HCT116 (cell line): Measurements from ENCODE around the gene METTL22. TPM values are rescaled to one million over a fixed set of nuclear protein-coding genes. Genes with fewer than 3 reads are reported as not detected.

ENCODE experiments used
- ATAC-seq: fragments of 200-7000 bp; cut with Tn5 transposase; 2 replicates; pipeline ENCODE4 v1.9.1; 2020; ENCODE audit warnings: mild to moderate bottlenecking, moderate library complexity
- BruUV-seq: library from RNA; stranded (reverse); fragments of 400-500 nt; replicated peaks from 2 replicates; lab custom pipeline; 2021; lab: Mats Ljungman, UMichigan
- CTCF ChIA-PET: fragments of 300-600 bp; sonication (Branson Sonifier 250); formaldehyde crosslinking; loops from one replicate; lab custom pipeline; 2021; ENCODE audit warnings: antibody characterized with exemption; lab: Charles Lee
- POLR2A ChIA-PET: fragments of 300-600, 350-600 bp; sonication (Branson Sonifier 250); formaldehyde crosslinking; loops from one replicate; lab custom pipeline; 2021; ENCODE audit warnings: antibody characterized with exemption; lab: Charles Lee
- RAD21 ChIA-PET, 2 experiments: fragments of 300-600 bp; sonication (Branson Sonifier 250); formaldehyde crosslinking; loops; one replicate each; lab custom pipeline; 2023; ENCODE audit warnings: low total read pairs in 2 of 2; ENCODE audit not compliant: uncharacterized antibody in 2 of 2, unreplicated experiment in 2 of 2, low non-redundant PET in 1 of 2; lab: Charles Lee
- DNase-seq: peaks from one replicate; pipeline ENCODE4 v3.0.0-alpha.2; 2010; ENCODE audit warnings: low read depth, low spot score
- H2AFZ ChIP-seq: fragments of 200-600 bp; shearing (Covaris generic), sonication (generic); 2 replicates; pipeline ENCODE4 v1.6.1; 2017; ENCODE audit warnings: low read depth, mixed run types, mixed read lengths, antibody characterized with exemption, low read length; ENCODE audit not compliant: poor library complexity, severe bottlenecking
- H3K27ac ChIP-seq: 2 replicates; pipeline ENCODE4 v1.5.1; 2012; ENCODE audit warnings: low read depth, low read length
- H3K27me3 ChIP-seq: fragments of 200-600 bp; sonication (generic); 2 replicates; pipeline ENCODE4 v1.6.1; 2016; ENCODE audit warnings: mixed run types, low read length, mixed read lengths; ENCODE audit not compliant: insufficient read depth
- H3K36me3 ChIP-seq, 2 experiments: fragments of 200-500 bp in 1 of 2; fragments of 200-600 bp in 1 of 2; sonication (Bioruptor generic) in 1 of 2; sonication (generic) in 1 of 2; 2 replicates each; pipeline versions ENCODE4 v1.5.1 to v1.6.1; 2014 to 2016; ENCODE audit warnings: low read length in 2 of 2, inconsistent platforms in 1 of 2, mixed read lengths in 1 of 2, mixed run types in 1 of 2; ENCODE audit not compliant: insufficient read depth in 2 of 2, control insufficient read depth in 1 of 2
- H3K4me1 ChIP-seq, 2 experiments: fragments of 200-600 bp in 1 of 2; sonication (generic) in 1 of 2; 2 replicates each; pipeline versions ENCODE4 v1.5.1 to v1.6.1; 2012 to 2017; ENCODE audit warnings: low read length in 2 of 2, inconsistent platforms in 1 of 2, mild to moderate bottlenecking in 1 of 2, mixed read lengths in 1 of 2, mixed run types in 1 of 2, moderate library complexity in 1 of 2; ENCODE audit not compliant: insufficient read depth in 2 of 2, control insufficient read depth in 1 of 2
- H3K4me2 ChIP-seq: fragments of 200-600 bp; sonication (generic); 2 replicates; pipeline ENCODE4 v1.6.1; 2017; ENCODE audit warnings: mixed run types, low read length, mixed read lengths
- H3K4me3 ChIP-seq, 2 experiments: fragments of 200-600 bp in 1 of 2; sonication (generic) in 1 of 2; replicated peaks in 1 of 2; 2 replicates each; pipeline ENCODE4 v1.5.1; 2011 to 2016; ENCODE audit warnings: low read length in 2 of 2, control low read depth in 1 of 2, low read depth in 1 of 2, mild to moderate bottlenecking in 1 of 2, mixed read lengths in 1 of 2, mixed run types in 1 of 2
- H3K79me2 ChIP-seq: fragments of 200-600 bp; sonication (generic); 2 replicates; pipeline ENCODE4 v1.6.1; 2017; ENCODE audit warnings: mild to moderate bottlenecking, mixed run types, low read length, moderate library complexity, mixed read lengths; ENCODE audit not compliant: insufficient read depth
- H3K9ac ChIP-seq: fragments of 200-600 bp; sonication (generic); 2 replicates; pipeline ENCODE4 v1.6.1; 2016; ENCODE audit warnings: low read length, mixed read lengths
- H3K9me2 ChIP-seq: fragments of 200-600 bp; sonication (generic), shearing (Covaris generic); 2 replicates; pipeline ENCODE4 v1.6.1; 2017; ENCODE audit warnings: mixed run types, mild to moderate bottlenecking, moderate library complexity; ENCODE audit not compliant: insufficient read depth
- H3K9me3 ChIP-seq, 2 experiments: fragments of 200-500 bp in 1 of 2; fragments of 200-600 bp in 1 of 2; sonication (Bioruptor generic) in 1 of 2; sonication (generic) in 1 of 2; 2 replicates each; pipeline ENCODE4 v1.6.1; 2014 to 2017; ENCODE audit warnings: low read length in 2 of 2, mixed read lengths in 2 of 2, inconsistent platforms in 1 of 2, low read depth in 1 of 2, mild to moderate bottlenecking in 1 of 2, mixed run types in 1 of 2, moderate library complexity in 1 of 2; ENCODE audit not compliant: control insufficient read depth in 1 of 2, insufficient read depth in 1 of 2
- H4K20me1 ChIP-seq: fragments of 200-600 bp; sonication (generic), shearing (Covaris generic); 2 replicates; pipeline ENCODE4 v1.6.1; 2017; ENCODE audit warnings: mixed run types, mild to moderate bottlenecking, moderate library complexity; ENCODE audit not compliant: insufficient read depth
- CBX3 ChIP-seq: IDR thresholded peaks from 2 replicates; pipeline ENCODE4 v1.6.1; 2012; ENCODE audit warnings: low read depth
- CEBPB ChIP-seq: IDR thresholded peaks from 2 replicates; pipeline ENCODE4 v1.6.1; 2012; ENCODE audit warnings: low read depth
- CTCF ChIP-seq, 3 experiments: fragments of 200-600 bp in 1 of 3; sonication (generic) in 1 of 3; IDR thresholded peaks in 2 of 3; conservative IDR thresholded peaks in 1 of 3; 2 replicates each; pipeline ENCODE4 v1.5.1; 2012 to 2017; ENCODE audit warnings: low read depth in 2 of 3, low read length in 2 of 3, antibody characterized with exemption in 1 of 3, borderline replicate concordance in 1 of 3, control low read depth in 1 of 3, mild to moderate bottlenecking in 1 of 3, mixed read lengths in 1 of 3, mixed run types in 1 of 3, moderate library complexity in 1 of 3; ENCODE audit not compliant: insufficient read depth in 1 of 3
- ELF1 ChIP-seq: IDR thresholded peaks from 2 replicates; pipeline ENCODE4 v1.6.1; 2012; ENCODE audit warnings: low read depth, borderline replicate concordance
- EZH2 ChIP-seq: fragments of 200-600 bp; sonication (generic); IDR thresholded peaks from 2 replicates; pipeline ENCODE4 v1.6.1; 2017; ENCODE audit warnings: antibody characterized with exemption, mixed run types
- EZH2phosphoT487 ChIP-seq: fragments of 200-600 bp; IDR thresholded peaks from 2 replicates; pipeline ENCODE4 v1.6.1; 2018; ENCODE audit warnings: antibody characterized with exemption, borderline replicate concordance
- FOSL1 ChIP-seq: IDR thresholded peaks from 2 replicates; pipeline ENCODE4 v1.6.1; 2012; ENCODE audit warnings: low read depth
- JUND ChIP-seq: IDR thresholded peaks from 2 replicates; pipeline ENCODE4 v1.6.1; 2012
- MAX ChIP-seq: IDR thresholded peaks from 2 replicates; pipeline ENCODE4 v1.6.1; 2012
- POLR2A ChIP-seq: IDR thresholded peaks from 2 replicates; pipeline ENCODE4 v1.7.0; 2011; ENCODE audit warnings: borderline replicate concordance; ENCODE audit not compliant: insufficient read depth, insufficient read length; ENCODE audit errors: extremely low read depth
- RAD21 ChIP-seq: IDR thresholded peaks from 2 replicates; pipeline ENCODE4 v1.6.1; 2012; ENCODE audit warnings: low read depth, mild to moderate bottlenecking
- REST ChIP-seq: IDR thresholded peaks from 2 replicates; pipeline ENCODE4 v1.6.1; 2012; ENCODE audit warnings: low read depth
- SIN3A ChIP-seq: IDR thresholded peaks from 2 replicates; pipeline ENCODE4 v1.6.1; 2012; ENCODE audit warnings: low read depth
- SP1 ChIP-seq: IDR thresholded peaks from 2 replicates; pipeline ENCODE4 v1.6.1; 2012; ENCODE audit warnings: low read depth
- TCF7L2 ChIP-seq: IDR thresholded peaks from 2 replicates; pipeline ENCODE4 v1.7.0; 2011; ENCODE audit warnings: borderline replicate concordance, inconsistent platforms; ENCODE audit not compliant: insufficient read depth, insufficient read length; ENCODE audit errors: extremely low read depth
- YY1 ChIP-seq: IDR thresholded peaks from 2 replicates; pipeline ENCODE4 v1.6.1; 2011; ENCODE audit warnings: low read length, low read depth, moderate library complexity, mild to moderate bottlenecking; ENCODE audit not compliant: insufficient replicate concordance; ENCODE audit errors: extremely low read depth
- ZFX ChIP-seq: fragments of 450-650 bp; IDR thresholded peaks from 2 replicates; pipeline ENCODE4 v1.6.1; 2017
- intact Hi-C: fragments of 100-400 bp; cut with micrococcal nuclease; formaldehyde crosslinking; loops from 2 replicates; pipeline ENCODE4 v1.10.0; 2022
- total RNA-seq: library from RNA; stranded (reverse); gene quantifications from one replicate; pipeline ENCODE4 v1.2.1, GENCODE V29; 2021; ENCODE audit not compliant: unreplicated experiment
- TF ChIP-seq, protein P1 (sequence below): IDR thresholded peaks from 2 replicates; pipeline ENCODE4 v1.6.1; 2012

METTL22 gene
- total RNA-seq, 1 experiment from 2014 or later, result 33.3 TPM

DNA sequence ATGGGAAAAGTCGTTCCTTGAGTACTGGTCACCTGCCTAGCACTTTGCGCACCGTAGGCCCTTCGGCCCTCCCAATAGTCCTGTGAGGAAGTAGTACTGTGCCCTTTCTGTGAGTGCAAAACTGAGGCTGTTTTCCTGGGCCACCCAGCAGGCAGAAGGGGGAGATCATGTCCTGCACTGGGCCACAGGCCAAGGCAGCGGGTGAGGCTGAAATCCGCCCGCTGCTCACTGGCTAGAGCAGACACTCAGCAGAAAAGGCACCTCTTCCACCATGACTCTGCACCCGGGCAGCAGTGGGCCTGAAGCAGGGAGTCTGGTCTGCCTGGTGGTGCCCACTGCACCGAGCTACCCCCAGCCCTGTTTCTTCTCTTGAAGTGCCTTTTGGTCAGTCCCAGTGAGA, 20.2 kb downstream of the METTL22 start:
- Histone ChIP-seq H3K27me3 (no peaks in the 10 kb centered on the region), H3K9me3 (no peaks in the 10 kb centered on the region), H3K4me1 (no peaks in the 10 kb centered on the region), H3K4me2 (no peak overlapping the region), H4K20me1 (no peaks in the 10 kb centered on the region), H3K36me3 (peaks cover 32 to 41% of the 10 kb centered on the region in 2 experiments; a peak in 3 of 4 replicates), H3K79me2 (no peaks in the 10 kb centered on the region), H3K9me2 (no peaks in the 10 kb centered on the region), H3K4me3 (no peak overlapping the region), H2AFZ (no peak overlapping the region), H3K9ac (no peak overlapping the region), H3K27ac (no peak overlapping the region)
- RAD21 ChIA-PET, result no interaction called here
- no peak for DNase-seq
- CTCF ChIA-PET, result no interaction called here
- intact Hi-C loops, result no loop called here
- POLR2A ChIA-PET, result no interaction called here
- ATAC-seq, result no peak
- BruUV-seq, result no TSS peak
- TF ChIP-seq FOSL1 (no peak), ZFX (no peak), CBX3 (no peak), CEBPB (no peak), EZH2phosphoT487 (no peak), SIN3A (no peak), EZH2 (no peak), RAD21 (no peak), TCF7L2 (no peak), MAX (no peak), REST (no peak), JUND (no peak), SP1 (no peak), CTCF (IDR thresholded peaks at IDR 0.05 in 2 of 3, conservative IDR thresholded peaks at IDR 0.05 in 1 of 3; ENCODE audit: borderline replicate concordance in 1 of 3, insufficient read depth in 1 of 3, low read depth in 2 of 3, low read length in 2 of 3) (no peak), POLR2A (no peak), ELF1 (no peak), YY1 (no peak)
- TF ChIP-seq, protein P1, sequence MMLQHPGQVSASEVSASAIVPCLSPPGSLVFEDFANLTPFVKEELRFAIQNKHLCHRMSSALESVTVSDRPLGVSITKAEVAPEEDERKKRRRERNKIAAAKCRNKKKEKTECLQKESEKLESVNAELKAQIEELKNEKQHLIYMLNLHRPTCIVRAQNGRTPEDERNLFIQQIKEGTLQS, result no peak
